ENCODE data around the gene CREB3L1. TPM values are rescaled to one million over a fixed set of nuclear protein-coding genes. Genes with fewer than 3 reads are reported as not detected.
"Not testable (repeated sequence)": the region's sequence is repeated elsewhere in the genome, so short reads cannot be mapped to it uniquely, and the experiment has no call there.

The CREB3L1 gene
- total and polyA plus RNA-seq, 4 donors, result 16.8 to 54.0 (median 36.8) TPM

DNA sequence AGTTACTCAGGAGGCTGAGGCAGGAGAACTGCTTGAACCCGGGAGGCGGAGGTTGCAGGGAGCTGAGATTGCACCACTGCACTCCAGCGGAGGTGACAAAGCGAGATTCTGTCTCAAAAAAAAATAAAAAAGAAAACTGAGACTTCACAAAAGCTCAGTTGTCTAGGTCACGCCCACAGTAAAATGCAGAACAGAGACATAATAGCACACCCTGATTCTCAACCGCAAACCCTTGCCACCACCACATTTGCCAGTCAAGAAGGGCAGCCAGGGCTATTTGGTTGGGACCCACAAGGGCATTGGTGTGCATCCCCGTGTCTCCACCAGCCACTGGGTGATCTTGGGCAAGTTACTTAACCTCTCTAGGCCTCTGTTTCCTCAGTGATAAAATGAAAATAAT is 25.4 kb downstream of the CREB3L1 start:
- 75 to 83% methylated on average over 7 of the region's 7 CpGs for WGBS, 2 donors
- no peaks in the 10 kb centered on the region for H3K27me3 ChIP-seq (ENCODE audit: control insufficient read depth in 3 of 3, insufficient read depth in 3 of 3, low read length in 2 of 3)
- no peaks in the 10 kb centered on the region for H3K9me3 ChIP-seq (ENCODE audit: control insufficient read depth in 4 of 4, insufficient read depth in 3 of 4, low read length in 3 of 4)
- peaks cover 0 to 9% (median 1%) of the 10 kb centered on the region in 4 donors for H3K36me3 ChIP-seq (ENCODE audit: control insufficient read depth in 4 of 4, insufficient read depth in 4 of 4, low read length in 4 of 4)
- H3K4me3 ChIP-seq, result no peak overlapping the region
- no peak for DNase-seq
- TF ChIP-seq, protein P1, sequence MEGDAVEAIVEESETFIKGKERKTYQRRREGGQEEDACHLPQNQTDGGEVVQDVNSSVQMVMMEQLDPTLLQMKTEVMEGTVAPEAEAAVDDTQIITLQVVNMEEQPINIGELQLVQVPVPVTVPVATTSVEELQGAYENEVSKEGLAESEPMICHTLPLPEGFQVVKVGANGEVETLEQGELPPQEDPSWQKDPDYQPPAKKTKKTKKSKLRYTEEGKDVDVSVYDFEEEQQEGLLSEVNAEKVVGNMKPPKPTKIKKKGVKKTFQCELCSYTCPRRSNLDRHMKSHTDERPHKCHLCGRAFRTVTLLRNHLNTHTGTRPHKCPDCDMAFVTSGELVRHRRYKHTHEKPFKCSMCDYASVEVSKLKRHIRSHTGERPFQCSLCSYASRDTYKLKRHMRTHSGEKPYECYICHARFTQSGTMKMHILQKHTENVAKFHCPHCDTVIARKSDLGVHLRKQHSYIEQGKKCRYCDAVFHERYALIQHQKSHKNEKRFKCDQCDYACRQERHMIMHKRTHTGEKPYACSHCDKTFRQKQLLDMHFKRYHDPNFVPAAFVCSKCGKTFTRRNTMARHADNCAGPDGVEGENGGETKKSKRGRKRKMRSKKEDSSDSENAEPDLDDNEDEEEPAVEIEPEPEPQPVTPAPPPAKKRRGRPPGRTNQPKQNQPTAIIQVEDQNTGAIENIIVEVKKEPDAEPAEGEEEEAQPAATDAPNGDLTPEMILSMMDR (IDR thresholded peaks at IDR 0.05; ENCODE audit: control extremely low read depth, extremely low read depth), result no peak
- no peak overlapping the region for H3K27ac ChIP-seq (ENCODE audit: low read depth in 1 of 2, low read length in 1 of 2)
- H3K4me1 ChIP-seq (ENCODE audit: control insufficient read depth in 5 of 5, insufficient read depth in 5 of 5, low read length in 5 of 5), result peaks cover 0 to 2% (median 0%) of the 10 kb centered on the region in 5 donors
- no peak overlapping the region for H3K9ac ChIP-seq (ENCODE audit: insufficient read depth in 1 of 2, low read length in 2 of 2)
- no peak for ATAC-seq (ENCODE audit: insufficient read depth, low FRiP score)

DNA sequence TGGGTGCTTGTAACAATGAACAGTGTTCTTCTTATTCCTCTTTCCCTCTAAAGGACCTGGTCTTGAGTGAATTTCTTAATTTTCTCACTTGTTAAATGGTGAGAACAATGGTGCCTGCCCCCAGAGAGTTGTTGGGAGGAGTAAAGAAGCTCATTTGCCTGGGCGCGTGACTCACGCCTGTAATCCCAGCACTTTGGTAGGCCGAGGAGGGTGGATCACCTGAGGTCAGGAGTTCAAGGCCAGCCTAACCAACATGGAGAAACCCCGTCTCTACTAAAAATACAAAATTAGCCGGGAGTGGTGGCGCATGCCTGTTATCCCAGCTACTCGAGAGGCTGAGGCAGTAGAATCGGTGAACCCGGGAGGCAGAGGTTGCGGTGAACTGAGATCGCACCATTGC is 26.6 kb downstream of the CREB3L1 start:
- H3K9me3 ChIP-seq (ENCODE audit: control insufficient read depth in 4 of 4, insufficient read depth in 3 of 4, low read length in 3 of 4); DNase-seq; H3K4me1 ChIP-seq (ENCODE audit: control insufficient read depth in 5 of 5, insufficient read depth in 5 of 5, low read length in 5 of 5); H3K27me3 ChIP-seq (ENCODE audit: control insufficient read depth in 3 of 3, insufficient read depth in 3 of 3, low read length in 2 of 3); H3K9ac ChIP-seq (ENCODE audit: insufficient read depth in 1 of 2, low read length in 2 of 2); H3K4me3 ChIP-seq; ATAC-seq (ENCODE audit: insufficient read depth, low FRiP score); H3K27ac ChIP-seq (ENCODE audit: low read depth in 1 of 2, low read length in 1 of 2); H3K36me3 ChIP-seq (ENCODE audit: control insufficient read depth in 4 of 4, insufficient read depth in 4 of 4, low read length in 4 of 4): not testable (repeated sequence)
- WGBS, 2 donors, result 95 to 98% methylated on average over 12 of the region's 12 CpGs

DNA sequence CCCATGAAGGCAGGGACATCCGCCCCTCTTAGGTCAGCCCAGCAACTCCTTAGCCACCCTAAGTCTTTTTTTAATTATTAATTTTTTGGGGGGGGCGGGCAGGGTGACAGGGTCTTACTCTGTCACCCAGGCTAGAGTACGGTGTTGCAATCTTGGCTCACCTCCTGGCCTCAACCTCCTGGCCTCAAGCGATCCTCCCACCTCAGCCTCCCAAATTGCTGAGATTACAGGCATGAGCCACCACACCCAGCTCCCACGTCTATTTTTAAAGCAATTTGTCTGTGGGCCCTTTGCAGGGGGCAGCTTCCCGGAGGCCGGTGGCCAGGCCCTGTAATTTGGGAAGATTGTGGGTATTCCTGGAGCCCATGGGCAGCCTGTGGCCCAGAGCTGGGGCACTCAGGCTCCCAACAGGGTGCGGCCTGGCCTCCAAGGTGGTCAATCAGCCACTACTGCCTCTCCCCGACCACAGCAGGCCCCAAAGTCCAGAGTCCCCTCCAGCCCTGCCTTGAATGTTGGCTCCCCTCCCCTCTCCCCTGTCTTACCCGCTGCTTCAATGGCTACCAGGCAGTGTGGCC is 27.2 kb downstream of the CREB3L1 start:
- ATAC-seq (ENCODE audit: insufficient read depth, low FRiP score), result no peak
- H3K27me3 ChIP-seq (ENCODE audit: control insufficient read depth in 3 of 3, insufficient read depth in 3 of 3, low read length in 2 of 3), result no peaks in the 10 kb centered on the region
- TF ChIP-seq, protein P1 (IDR thresholded peaks at IDR 0.05; ENCODE audit: control extremely low read depth, extremely low read depth), result no peak
- H3K9ac ChIP-seq (ENCODE audit: insufficient read depth in 1 of 2, low read length in 2 of 2), result no peak overlapping the region
- no peak overlapping the region for H3K27ac ChIP-seq (ENCODE audit: low read depth in 1 of 2, low read length in 1 of 2)
- peaks cover 0 to under 1% (median 0%) of the 10 kb centered on the region in 5 donors for H3K4me1 ChIP-seq (ENCODE audit: control insufficient read depth in 5 of 5, insufficient read depth in 5 of 5, low read length in 5 of 5)
- no peaks in the 10 kb centered on the region for H3K9me3 ChIP-seq (ENCODE audit: control insufficient read depth in 4 of 4, insufficient read depth in 3 of 4, low read length in 3 of 4)
- H3K36me3 ChIP-seq (ENCODE audit: control insufficient read depth in 4 of 4, insufficient read depth in 4 of 4, low read length in 4 of 4), result peaks cover 0 to 7% (median 3%) of the 10 kb centered on the region in 4 donors
- WGBS, 2 donors, result 92 to 93% methylated on average over 10 of the region's 10 CpGs
- no peak for DNase-seq
- H3K4me3 ChIP-seq, result no peak overlapping the region

DNA sequence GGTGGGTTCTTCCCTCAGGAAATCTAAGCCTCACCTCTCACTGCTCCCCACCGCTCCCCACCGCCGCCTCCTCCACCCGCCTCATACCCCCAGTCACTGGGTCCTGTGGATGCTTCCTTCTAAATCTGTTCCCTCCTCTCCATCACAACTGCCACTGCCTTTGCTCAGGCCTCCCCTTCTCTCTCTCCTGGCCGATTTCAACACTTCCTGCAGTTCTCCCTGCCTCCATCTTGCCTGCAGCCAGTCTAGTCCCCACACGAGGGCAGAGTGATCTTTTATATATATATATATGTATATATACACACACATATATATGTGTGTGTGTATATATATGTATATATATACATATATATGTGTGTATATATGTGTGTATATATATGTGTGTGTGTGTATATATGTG is 27.8 kb downstream of the CREB3L1 start:
- Histone ChIP-seq H3K4me3 (no peak overlapping the region), H3K27ac (ENCODE audit: low read depth in 1 of 2, low read length in 1 of 2) (no peak overlapping the region), H3K27me3 (ENCODE audit: control insufficient read depth in 3 of 3, insufficient read depth in 3 of 3, low read length in 2 of 3) (no peaks in the 10 kb centered on the region), H3K9me3 (ENCODE audit: control insufficient read depth in 4 of 4, insufficient read depth in 3 of 4, low read length in 3 of 4) (no peaks in the 10 kb centered on the region), H3K9ac (ENCODE audit: insufficient read depth in 1 of 2, low read length in 2 of 2) (no peak overlapping the region), H3K36me3 (ENCODE audit: control insufficient read depth in 4 of 4, insufficient read depth in 4 of 4, low read length in 4 of 4) (peaks cover 0 to 10% (median 3%) of the 10 kb centered on the region in 4 donors), H3K4me1 (ENCODE audit: control insufficient read depth in 5 of 5, insufficient read depth in 5 of 5, low read length in 5 of 5) (no peaks in the 10 kb centered on the region)
- 30 to 59% methylated on average over 6 of the region's 6 CpGs for WGBS, 2 donors
- DNase-seq, result peak; percentile 50 to 83 (median 71)
- no peak for ATAC-seq (ENCODE audit: insufficient read depth, low FRiP score)
- TF ChIP-seq, protein P1 (IDR thresholded peaks at IDR 0.05; ENCODE audit: control extremely low read depth, extremely low read depth), result no peak

Measured in lung (tissue), 12 donors.